Bronchial epithelial cell (primary cell): Measurements from ENCODE around the gene PDHX. TPM values are rescaled to one million over a fixed set of nuclear protein-coding genes. Genes with fewer than 3 reads are reported as not detected.

ENCODE experiments used
- DNase-seq: peaks from one replicate; pipeline ENCODE4 v3.0.0-alpha.2; 2010; ENCODE audit warnings: low read depth
- FAIRE-seq: peaks from 2 replicates; lab custom pipeline; 2011; peaks lifted over from hg19 to GRCh38; lab: Jason Lieb, UNC
- H3K27me3 ChIP-seq: 2 replicates; pipeline ENCODE4 v1.5.1; 2011; ENCODE audit warnings: low read length; ENCODE audit not compliant: control insufficient read depth, insufficient read depth
- H3K36me3 ChIP-seq: 2 replicates; pipeline ENCODE4 v1.5.1; 2011; ENCODE audit warnings: low read length; ENCODE audit not compliant: control insufficient read depth, insufficient read depth
- H3K4me3 ChIP-seq: 2 replicates; pipeline ENCODE4 v1.5.1; 2011; ENCODE audit warnings: mild to moderate bottlenecking, low read depth, low read length, control low read depth
- total RNA-seq: library from RNA; depleted of rRNA; stranded (reverse); fragments of >200 nt; gene quantifications from 2 replicates; pipeline ENCODE4 v1.2.1, GENCODE V29; 2014
- TF ChIP-seq, protein P1 (sequence below): IDR thresholded peaks from 2 replicates; pipeline ENCODE4 v1.5.1; 2011; ENCODE audit warnings: mild to moderate bottlenecking, moderate library complexity, low read length, control low read depth, inconsistent platforms; ENCODE audit not compliant: insufficient read depth, severe bottlenecking

The PDHX gene
- total RNA-seq, 1 donor from 2014 or later, result 26.6 TPM

DNA sequence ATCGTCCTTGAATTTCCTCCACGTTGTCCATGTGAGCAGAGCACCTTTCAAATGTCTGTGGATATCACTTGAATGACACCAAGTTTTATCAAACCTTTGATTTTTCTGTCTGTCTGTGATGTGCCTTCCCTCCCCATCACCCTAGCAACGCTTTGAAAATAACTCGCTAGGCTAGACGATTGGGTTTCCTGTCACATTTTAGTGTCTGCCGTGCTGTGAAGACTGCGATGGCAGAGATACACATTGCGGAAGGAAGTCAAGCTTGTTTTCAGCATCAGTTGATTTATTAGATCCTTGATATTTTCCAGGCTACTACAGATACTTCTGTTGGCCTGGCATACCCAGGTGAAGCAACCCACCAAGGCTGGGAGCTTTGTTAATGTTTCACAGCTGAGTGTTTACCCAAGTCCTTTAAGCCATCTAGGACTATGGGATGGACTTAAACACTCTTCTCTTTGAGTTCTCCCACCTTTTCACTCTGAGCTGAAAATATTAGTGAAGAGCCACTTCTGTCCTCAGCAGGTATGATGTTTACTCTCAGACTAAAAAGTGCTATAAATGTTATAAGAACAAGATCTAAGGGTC, 128.9 kb downstream of the PDHX start:
- Histone ChIP-seq H3K27me3 (no peaks in the 10 kb centered on the region), H3K36me3 (no peaks in the 10 kb centered on the region), H3K4me3 (no peak overlapping the region)
- TF ChIP-seq, protein P1, sequence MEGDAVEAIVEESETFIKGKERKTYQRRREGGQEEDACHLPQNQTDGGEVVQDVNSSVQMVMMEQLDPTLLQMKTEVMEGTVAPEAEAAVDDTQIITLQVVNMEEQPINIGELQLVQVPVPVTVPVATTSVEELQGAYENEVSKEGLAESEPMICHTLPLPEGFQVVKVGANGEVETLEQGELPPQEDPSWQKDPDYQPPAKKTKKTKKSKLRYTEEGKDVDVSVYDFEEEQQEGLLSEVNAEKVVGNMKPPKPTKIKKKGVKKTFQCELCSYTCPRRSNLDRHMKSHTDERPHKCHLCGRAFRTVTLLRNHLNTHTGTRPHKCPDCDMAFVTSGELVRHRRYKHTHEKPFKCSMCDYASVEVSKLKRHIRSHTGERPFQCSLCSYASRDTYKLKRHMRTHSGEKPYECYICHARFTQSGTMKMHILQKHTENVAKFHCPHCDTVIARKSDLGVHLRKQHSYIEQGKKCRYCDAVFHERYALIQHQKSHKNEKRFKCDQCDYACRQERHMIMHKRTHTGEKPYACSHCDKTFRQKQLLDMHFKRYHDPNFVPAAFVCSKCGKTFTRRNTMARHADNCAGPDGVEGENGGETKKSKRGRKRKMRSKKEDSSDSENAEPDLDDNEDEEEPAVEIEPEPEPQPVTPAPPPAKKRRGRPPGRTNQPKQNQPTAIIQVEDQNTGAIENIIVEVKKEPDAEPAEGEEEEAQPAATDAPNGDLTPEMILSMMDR, result no peak
- DNase-seq (no peak), FAIRE-seq (no peak)

Other genes with a start within 250 kb of the PDHX start
- gene APIP, start 239 bp upstream of the PDHX start, total RNA-seq, result 19.0 and 27.8 TPM in 2 replicates
- 254 and 319 TPM in 2 replicates for gene CD44, start 222.6 kb downstream of the PDHX start, total RNA-seq